NOMO-1 (cell line): Measurements from ENCODE around the gene ENG.
A peak's percentile ranks its signal among the peaks of the same experiment; 100 is the strongest.
"Not testable (repeated sequence)": the region's sequence is repeated elsewhere in the genome, so short reads cannot be mapped to it uniquely, and the experiment has no call there.

Source experiments
- DNase-seq, 2 experiments: peaks; one replicate each; lab custom pipeline; 2025; ENCODE audit not compliant: unreplicated experiment in 2 of 2; lab: John Stamatoyannopoulos, UW

The ENG gene

DNA sequence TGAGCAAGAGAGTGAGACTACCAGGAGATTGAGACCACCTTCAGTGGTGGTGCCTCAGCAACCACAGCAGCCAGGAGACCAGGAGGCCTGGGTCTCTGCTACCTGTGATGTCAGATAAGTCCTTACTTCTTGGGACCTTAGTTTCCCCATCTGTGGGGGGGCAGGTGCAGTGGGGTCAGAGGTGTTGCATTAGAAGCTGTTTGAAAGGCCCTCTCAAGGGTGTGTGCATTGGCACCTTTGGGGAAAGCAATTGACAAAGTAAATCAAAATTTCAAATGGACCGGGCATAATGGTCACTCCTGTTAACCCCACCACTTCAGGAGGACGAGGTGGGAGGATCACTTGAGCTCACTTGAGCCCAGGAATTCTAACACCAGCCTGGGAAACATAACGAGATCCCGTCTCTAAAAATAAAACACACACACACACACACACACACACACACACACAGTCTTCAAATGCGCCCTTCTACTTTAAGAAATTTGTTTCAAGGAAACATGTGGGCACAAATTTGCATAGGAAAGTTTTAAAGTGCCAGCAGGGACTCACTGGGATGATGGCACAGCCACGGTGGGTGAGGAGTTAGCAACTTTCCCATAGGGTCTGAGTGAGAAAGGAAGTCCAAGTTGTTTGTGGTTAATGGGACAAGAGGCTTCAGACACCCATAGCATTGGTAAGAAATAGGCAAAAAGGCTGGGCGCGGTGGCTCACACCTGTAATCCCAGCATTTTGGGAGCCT is 24.4 kb upstream of the ENG start:
- no peak for DNase-seq

DNA sequence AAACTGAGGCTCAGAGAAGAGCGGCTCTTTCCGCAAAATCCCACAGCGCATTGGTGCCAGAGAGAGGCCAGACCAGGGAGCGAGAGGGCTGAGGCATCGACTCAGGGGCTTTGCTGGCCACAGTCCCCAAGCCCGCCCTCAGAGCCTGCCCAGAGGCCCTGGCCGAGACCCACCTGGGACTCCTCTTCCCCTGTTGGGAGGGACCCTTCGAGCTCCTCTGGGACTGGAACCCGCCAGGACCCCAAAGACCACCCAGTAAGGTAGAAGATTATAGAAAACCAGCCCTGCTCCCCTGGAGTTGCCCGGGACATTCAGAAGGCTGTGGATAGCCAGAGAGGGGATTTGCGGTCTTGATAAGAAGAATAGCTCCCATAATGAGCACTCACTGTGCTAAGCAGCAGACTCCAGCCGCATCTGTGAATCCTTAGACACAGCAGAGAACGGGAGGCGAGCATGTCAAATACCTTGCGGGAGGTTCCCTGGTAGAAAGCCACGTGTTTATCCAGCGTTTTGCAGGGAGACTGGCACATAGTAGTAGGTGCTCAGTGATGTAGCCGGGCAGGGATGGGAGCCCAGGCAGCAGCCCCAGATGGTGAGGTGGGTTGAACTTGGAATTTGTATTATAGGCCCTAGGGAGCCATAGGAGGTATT is 23.7 kb upstream of the ENG start:
- no peak for DNase-seq

DNA sequence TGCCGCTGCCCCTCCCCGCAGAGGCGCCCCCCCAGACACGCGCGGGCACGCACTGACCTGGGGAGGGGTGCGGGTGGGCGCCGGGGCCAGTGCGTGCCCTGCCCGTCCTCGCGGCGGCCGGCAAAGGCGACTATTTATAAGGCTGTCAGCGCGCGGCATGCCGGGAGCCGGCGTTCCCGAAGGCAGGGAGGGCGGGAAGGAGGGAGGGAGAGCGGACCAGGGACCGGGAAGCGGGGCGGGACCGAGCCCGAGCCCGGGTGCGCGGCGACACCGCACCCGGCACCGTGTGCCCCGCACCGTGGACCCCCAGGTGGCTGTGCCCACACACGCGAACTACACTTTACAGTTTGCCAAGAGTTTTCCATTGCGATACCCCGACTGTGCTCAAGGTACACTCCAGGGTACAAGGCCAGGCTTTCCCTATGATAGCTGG is 23.1 kb upstream of the ENG start, which contains the start of gene AK1:
TSS of gene AK1 (minus strand) at position 110 of the 433 bp plus-strand sequence. CDS start 3,058 bp downstream, outside the sequence.
- no peak for DNase-seq

DNA sequence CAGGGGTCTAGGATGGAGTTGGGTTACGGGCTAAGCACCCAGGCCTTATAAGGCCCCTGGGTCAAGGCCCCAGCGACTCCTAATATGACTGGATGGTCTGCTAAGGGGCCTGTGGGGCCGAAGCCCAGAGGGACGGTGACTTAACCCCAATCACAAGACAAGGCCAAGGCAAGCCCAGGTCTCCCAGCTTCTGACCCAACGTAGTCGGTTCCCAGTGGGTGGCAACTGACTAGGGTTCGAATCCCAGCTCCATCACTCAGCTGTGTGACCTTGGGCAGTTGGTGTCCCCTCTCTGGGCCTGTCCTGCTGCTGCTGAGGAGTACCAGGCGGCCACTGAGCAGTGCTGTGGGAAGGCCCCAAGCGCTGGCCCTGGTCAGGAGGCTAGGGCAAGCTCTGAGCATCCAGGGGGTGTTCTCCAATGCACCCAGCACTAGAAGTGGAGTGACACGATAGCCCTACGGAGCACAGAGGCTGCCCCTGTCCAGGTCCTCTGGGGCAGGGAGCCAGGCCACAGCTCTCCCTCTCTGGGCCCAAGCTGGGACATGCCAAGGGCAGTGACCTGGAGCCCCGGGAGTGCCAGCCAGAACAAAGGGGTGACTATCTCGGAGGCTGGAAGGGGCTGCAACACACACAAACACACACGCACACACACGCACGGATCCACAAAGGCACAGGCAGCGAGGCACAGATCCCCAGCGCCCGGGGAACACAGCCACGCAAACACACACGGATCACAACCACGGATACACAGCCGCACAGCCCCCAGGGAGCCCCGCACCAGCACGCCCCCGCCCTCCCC is 22.5 kb upstream of the ENG start:
- no peak for DNase-seq

DNA sequence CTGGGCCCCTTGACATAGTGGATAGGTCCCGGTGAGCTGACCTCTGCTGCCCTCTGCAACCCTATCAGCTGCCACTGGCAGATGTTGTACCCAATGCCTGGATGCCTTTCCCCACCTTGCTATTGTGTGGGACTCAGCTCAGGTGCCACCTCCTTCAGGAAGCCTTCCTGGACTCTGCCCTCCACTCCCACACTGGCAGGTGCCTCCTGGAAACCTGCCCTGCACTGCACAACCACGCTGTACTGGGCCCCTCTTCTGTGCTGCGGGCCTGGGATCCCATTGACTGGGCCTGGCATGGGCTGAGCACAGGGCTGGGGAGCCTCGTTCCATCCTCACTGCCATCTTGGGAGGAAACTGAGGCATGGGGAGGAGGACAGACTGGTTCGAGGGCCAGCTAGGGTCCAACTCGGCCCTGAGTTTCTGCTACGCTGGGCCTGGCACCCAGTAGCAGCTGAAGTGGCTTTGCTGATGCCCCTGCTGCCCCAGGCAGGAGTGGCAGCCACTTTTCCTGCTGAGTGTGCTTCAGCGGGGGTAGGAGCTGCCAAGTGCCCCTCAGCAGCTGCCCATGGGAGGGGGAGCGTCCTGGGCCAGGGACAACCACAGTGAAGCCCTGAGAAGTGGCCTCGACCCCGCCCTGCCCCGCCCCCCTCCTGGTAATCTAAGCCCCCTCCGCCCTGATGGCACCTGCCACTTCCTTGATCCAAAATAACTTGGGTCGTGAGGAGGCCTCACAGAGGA is 21.7 kb upstream of the ENG start:
- DNase-seq = no peak

DNA sequence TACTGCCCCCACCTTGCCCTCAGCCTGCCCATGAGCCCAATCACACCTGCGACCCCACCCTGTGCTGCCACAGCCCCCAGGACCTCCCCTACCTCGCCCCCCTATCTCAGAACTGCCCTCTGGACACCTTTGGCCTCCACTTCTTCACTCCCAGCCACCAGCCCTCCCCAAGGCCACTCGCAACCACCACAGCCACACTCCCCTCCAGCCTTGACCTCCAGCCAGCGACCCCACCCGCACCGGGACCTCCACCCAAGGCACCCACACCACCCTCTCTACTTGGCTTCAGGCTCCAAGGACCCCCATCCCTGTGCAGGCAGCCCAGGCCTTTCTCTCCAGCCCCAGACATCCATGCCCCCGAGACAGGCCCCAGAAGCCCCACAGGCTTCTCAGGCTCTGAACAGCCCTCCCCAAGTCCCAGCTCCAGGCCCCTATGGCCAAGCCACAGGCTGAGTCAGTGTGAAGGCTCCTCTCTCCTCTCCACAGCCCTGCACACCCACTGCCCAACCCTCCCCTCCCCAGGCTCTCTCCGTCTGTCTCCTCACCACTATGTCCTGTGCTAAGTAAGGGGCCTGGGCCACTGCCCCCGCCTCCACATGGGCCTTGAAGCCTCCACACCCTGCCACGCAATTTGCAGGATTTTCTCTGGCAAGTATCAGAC is 21.0 kb upstream of the ENG start:
- no peak for DNase-seq

DNA sequence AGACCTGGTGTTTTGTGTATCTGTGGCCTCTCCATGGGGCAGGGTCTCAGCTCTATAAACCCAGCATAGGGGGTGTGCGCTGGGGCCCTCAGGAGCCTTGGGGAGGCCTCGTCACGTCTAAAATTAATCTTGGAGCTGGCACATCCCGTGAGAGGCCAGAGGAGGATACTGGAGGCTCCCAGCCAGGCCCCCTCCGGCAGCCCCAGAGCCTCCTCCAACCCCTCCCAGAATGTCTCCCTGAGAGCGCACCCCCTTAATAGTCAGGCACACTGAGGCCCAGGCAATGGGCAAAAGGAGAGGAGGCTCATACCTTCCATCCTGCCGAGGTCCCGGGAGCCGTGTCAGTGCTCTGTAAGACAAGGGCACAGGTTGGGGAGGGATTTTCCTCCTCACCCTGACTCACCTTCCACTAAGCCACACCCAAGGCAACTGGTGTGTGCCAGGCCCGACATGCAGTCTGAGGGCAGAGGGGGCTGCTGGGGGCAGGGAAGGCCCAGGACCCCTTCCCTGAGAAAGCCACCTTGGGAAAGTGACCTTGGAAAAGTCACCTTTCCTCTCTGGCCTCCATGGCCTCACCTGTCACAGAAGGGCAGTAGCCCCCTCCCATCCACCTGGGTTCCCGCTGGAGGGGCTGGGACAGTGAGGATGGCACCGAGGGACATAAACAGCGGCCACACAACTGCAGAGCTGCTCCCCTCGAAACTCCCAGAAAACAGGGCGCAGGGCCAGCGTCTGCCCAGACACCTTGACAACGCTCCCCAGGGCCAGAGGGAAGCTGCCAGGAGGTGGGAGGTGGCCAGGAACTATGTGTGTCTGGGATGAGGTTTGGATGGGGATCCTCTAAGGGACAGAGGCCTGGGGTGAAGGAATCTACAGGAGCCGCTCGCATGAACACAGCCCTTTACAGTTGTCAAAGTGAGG is 20.1 kb upstream of the ENG start:
- DNase-seq = no peak

DNA sequence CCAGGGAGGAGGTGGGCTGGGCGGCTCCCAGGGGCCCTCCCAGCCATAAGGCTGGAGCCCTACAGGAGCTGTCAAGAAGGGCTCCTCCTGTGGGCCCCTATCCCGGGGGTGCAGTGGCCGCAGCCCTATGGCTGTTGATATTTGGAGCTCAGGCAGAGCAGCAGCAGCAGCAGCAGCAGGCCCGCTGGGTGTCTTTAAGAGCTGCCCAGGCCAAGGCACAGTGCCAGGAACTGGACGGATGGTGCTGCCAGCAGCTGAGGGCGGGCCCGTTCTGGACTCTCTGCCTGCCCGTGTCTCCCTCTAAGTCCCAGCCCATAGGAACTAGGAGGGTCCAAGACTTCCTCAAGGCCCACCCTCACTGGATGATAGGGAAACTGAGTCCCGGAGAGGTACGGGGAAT is 19.4 kb upstream of the ENG start:
- no peak for DNase-seq

DNA sequence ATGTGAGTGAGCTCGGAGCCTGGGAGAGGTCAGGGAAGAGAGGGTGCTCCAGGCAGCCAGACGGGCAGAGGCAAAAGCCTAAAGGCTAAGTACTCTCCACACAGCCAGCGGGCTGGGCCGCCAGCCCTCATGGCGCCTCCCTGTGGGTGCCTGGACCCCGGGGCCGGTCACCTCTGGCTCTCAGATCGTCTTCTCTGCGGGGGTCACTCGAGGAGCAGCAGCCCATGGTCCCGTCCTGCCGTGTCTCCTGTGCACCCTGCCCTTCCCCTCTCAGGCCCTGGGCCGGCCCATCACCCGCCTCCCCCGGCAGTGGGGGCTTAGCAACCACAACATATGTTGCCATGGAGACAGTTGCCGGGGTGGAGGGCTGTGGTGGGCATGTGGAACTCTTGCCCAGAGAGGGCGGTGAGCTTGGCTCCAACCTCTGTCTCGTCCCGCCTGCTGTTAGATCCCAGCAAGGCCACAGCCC is 18.8 kb upstream of the ENG start:
- DNase-seq = no peak

DNA sequence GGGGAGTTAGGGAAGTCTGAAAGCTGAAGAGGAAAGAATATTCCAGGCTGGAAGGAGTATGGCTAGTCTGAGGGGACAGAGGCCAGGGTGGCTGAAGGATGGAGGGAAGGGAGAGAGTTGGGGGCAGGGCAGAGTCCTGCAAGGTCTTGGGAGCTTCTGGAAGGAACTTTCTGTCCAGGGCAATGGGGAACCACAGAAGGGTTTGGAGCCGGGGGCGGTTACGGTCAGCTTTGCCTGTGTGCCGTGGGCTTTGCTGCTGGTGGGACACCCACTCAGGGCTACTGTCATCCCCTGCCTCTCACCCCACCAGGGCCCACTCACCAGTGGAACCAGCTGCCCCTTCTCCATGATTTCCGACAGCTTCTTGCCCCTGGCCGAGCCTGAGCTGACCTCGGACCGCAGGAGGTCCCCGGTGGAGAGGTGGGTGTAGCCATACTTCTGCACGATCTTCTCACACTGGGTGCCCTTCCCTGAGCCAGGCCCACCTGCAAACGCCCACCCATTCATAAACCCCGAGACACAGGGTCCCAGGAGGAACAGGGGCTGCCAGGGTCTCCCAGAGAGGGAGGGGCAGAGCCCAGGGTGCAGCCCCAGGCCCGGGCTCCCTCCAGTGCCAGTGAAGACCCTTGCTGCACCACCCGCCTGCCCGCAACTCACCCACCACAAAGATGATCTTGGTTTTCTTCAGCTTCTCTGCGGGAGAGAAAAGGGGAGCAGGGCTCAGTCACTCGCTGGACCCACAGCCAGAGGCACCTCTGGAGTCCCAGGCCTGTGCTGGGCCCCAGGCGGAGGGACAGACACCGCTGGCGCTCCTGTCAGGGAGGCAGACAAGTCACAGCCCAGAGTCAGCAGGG is 18.1 kb upstream of the ENG start:
- DNase-seq = no peak

DNA sequence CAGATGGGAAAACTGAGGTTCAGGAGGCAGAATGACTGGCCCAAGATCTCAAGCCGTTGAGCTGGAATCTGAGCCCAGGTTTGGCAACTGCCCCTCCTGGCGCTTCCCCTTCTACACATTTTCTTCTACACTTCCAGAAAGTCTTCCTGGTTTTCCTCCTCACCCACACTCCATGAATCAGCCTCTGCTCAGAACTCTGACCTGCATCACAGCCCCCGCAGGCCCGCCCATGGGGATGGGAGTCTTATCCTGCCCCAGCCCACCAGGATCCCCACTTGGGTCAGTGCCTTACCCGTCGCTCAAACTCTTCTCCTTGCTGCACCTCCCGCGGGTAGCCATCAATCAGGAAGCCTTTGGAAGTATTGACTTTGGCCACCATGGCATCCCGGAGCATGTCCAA is 17.1 kb upstream of the ENG start:
- DNase-seq = no peak

DNA sequence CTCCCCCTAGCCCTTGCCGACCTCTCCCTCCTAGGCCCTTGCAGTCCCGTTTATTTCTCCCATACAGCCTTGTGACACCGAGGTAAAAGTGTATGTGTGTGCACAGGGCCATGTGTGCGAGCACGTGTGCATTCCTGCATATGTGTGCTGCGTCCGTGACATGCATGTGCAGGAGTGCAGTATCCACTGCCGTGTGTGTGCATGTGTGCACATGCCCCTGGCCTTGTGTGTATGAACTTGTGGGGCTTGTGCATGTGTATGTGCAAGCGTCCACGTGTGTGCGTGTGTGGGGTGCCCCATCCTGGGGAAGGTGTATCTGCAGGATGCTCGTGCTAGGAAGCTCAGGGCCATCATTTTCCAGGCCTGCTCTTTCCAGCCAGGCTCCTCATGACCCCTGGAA is 16.4 kb upstream of the ENG start:
- DNase-seq = no peak

DNA sequence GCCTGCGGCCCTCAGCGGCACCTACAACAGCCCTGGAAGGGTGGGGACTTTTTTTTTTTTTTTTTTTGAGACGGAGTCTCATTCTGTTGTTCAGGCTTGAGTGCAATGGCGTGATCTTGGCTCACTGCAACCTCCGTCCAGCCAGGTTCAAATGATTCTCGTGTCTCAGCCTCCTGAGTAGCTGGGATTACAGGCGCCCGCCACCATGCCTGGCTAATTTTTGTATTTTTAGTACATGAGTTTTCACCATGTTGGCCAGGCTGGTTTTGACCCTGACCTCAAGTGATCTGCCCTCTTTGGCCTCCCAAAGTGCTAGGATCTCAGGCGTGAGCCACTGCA is 15.7 kb upstream of the ENG start:
- not testable (repeated sequence) for DNase-seq

DNA sequence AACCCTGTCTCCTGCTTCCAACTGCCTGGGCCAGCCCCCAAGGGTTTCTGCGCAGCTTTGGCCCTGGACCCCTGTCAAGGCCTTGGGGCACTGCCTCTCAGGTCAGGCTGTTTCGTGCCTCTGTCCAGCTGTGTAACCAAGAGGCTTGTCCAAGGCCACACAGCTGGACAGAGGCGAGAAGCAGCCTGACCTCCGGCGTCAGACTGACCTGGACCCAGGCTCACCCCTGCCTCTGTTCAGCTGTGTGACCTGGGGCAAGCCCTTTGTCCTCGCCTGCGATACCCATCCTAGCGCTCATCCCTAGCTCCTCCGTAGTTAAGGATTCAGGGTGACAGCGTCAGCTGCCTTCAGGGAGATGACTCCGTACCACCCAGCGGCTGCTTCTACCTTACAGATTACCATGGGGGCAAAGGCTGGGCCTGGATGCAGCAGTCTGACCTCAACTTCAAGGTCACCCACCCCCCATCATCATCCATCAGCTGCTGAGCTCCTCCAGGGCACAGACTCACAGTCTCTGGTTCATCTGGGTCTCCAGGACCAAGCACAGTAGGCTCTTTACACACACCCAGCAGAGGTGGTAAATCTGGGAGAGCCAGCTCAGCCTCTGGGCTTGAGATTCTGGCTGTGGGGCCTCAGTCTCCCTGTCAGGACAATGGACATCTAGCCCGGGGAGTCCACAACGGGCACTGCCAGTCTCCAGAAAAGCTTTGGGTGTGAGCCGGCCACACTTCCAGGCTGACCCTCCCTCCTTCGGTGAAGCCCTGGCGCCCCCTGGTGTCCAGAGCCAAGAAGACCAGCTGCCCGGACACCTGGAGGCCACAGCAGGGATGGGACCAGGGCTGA is 15.1 kb upstream of the ENG start:
- DNase-seq = peak; percentile 65 to 72

DNA sequence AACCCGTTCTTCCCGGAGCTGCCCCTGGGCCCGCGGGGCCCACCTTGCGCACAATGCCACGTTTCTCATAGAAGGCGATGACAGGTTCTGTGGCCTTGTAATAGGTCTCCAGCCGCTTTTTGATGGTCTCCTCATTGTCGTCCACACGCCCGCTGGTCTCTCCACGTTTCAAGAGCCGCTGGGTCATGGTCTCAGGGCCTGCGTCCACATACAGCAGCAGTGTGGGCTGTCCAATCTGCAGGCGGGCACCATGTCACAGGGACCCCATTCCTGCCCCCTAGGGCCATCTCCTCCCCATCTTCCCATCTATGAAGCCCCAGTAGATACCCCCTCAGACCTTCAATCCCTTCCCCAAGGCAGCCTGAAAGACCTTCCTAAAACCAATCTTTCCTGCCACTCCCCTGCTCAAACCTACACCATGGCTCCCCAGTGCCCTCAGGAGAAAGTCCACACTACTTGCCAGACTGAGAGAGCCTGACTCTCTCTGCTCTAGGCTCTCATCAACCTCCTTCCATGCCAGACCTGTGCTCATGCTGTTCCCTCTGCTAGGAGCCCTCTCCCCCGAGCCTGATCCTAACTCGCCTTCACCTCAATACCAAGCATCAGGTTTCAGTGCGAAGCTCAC is 13.9 kb upstream of the ENG start:
- no peak for DNase-seq

DNA sequence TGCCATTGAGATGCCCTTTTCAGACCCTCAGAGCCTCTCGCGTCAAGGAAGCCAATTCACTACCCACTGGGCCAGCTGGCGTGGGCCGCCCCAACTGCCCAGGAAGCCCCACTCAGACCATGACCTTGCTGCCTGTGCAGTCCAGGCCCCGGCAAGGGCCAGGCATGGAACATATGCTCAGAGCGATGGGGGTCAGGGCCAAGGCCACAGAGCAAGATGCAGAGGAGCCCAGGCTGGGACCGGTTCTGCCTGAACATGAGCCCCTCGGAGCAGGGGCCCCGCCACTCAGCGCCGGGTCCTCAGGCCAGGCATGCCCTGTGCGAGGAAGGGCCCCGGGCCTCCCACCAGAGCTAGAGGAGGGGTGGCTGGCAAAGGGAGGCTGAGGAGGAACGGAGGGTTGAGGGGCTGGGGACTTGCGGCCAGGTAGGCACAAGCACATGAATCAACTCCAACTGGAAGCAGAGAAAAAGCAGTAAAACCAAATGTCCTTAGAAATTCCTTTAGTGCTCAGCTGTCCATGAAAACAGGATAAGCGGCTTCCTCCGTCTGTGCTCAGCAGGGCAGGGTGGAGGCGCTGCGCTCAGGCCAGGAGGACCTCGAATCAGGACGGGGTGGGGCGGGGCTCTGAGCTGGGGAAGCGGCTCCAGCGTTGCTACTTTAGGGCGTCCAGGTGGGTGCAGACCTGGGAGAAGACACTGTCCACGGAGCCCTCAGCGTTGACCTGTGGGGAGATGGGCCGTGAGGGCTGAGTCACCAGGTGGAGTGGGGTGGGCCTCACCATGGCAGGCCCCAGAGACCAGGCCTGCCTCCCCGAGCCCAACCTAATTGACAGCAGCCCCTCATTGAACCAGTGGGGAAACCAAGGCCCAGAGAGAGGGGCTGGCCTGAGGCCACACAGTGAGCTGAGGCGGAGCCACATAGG is 13.2 kb upstream of the ENG start:
- no peak for DNase-seq
